ENCODE data around the gene MPV17L.
A peak's percentile ranks its signal among the peaks of the same experiment; 100 is the strongest.
"Not testable (repeated sequence)": the region's sequence is repeated elsewhere in the genome, so short reads cannot be mapped to it uniquely, and the experiment has no call there.

The MPV17L gene

DNA sequence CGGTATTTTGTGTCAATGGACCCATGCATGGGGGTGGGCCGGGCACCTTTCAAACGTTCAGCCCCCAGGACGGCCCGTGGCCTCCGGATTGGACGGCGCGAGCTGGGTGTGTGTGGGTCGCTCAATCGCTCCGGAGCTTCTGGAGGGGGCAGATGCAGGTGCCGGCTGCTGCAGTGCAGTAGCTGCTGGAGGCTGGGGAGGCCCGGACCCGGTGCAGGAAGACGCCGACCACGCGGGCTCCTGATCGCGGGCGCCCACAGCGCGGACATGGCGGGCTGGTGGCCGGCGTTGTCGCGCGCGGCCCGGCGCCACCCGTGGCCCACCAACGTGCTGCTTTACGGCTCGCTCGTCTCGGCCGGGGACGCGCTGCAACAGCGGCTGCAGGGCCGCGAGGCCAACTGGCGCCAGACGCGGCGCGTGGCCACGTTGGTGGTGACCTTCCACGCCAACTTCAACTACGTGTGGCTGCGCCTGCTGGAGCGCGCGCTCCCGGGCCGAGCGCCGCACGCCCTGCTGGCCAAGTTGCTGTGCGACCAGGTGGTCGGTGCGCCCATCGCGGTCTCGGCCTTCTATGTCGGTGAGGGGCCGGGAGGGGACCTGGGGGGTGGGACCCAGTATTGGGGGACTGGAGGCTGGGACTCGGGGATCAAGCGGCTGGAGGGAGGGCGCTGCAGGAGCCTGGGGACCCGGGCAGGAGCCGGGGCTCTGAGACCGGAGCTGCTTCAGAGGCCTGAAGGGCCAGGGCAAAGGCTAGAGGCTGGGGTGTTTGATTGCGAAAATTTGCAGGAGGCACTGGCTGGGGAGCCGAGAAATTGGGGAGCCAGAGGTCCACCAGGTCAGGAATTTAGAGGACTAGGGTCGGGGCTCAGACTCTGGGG, at the start of gene MPV17L:
MPV17L (plus strand) TSS at position 124 of the 878 bp plus-strand sequence; CDS start at position 268, 144 bp downstream.
- not testable (repeated sequence) for DNase-seq

DNA sequence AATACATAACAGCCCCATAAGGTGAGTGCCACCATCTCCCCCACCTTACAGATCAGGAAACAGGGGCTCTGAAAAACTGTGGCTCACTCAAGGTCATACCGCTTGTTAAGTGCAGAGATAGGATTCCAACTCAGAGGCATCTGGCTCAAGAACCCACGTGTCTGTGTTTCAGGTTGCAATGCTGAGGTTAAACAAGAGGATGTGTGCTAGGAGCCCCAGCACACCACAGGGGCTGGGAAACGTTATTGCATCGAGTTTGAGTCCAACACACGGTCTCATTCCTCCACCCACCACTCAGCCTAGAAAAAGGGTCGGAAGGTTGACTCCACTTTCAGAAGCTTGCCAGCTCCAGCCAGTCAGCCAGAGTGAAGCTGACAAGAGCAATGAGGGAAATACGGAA, 46.8 kb upstream of the MPV17L start:
- not testable (repeated sequence) for DNase-seq

DNA sequence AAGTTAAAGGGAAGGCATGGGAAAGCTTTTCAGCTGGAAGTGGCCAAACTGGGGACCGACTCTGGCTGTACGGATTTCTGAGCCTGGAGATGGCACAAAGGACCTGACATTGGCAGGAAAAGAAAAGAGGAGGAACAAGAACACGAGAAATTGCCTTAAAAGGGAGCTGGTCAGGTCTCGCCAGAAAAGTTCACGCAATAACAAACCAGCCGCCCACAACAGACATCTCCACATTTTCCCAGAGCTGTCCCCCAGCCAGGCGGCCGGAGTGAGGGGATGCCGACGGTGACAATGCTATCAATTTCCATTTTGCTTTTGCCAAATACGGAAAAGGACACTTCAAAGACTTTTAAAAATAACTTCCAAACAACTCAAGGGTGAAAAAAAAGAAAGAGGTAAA, 44.3 kb upstream of the MPV17L start:
- DNase-seq = not testable (repeated sequence)

DNA sequence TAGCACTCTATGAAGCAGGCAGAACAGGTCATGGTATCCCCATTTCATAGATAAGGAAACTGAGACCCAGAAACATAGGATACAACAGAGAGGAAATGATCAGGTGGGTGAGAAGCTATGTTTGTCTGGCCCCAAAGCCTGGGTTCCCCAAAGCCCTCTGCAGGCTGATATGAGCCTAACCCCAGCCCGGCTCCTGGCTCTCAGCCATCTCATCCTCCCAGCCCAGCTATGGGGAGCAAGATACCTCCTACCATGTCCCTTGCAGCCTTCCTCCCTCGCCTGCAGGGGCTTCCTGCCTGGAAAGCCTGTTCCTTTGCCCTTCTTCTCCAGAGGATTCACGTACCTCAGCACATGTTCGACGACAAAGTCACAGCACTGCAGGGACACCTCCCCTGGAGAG, 43.8 kb upstream of the MPV17L start:
- not testable (repeated sequence) for DNase-seq

DNA sequence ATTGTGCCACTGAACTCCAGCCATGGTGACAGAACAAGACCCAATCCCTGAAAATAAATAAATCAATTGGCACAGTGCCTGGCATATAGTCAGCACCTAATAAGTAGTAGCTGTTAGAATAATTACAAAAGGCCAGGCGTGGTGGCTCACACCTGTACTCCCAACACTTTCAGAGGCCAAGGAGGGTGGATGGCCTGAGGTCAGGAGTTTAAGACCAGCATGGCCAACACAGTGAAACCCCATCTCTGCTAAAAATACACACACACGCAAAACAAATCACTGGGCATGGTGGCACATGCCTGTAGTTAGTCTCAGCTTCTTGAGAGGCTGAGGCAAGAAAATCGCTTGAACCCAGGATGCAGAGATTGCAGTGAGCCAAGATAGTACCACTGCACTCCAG, 42.7 kb upstream of the MPV17L start:
- not testable (repeated sequence) for DNase-seq

DNA sequence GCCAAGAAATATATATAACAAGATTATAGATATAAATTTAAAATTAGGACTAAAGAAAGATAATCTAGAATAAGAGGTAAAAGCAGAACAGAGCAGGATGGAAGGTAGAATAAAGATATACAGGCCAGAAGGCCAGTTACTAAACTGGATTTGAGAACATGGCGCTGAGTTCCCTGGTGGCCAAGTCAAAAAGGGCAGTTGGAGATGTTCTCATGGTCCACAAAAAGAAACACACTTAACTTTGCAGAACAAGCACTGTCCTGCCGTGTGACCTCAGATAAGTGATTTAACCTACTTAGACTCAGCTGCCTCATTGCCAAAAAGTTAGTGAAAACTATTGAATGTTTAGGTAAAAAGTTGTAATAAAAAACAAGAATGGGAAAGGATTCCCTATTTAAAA, 40.7 kb upstream of the MPV17L start:
- not testable (repeated sequence) for DNase-seq

DNA sequence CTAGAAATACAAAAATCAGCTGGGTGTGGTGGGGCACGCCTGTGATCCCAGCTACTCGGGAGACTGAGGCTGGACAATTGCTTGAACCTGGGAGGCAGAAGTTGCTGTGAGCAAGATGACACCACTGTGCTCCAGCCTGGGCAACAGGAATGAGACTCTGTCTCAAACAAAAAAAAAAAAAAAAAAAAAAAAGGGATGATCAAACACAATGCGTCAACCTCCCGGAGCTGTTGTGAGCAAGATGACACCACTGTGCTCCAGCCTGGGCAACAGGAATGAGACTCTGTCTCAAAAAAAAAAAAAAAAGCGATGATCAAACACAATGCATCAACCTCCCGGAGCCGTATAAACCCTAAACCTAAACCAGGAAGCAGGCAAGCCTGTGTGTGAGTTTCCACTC, 38.1 kb upstream of the MPV17L start:
- DNase-seq = not testable (repeated sequence)

DNA sequence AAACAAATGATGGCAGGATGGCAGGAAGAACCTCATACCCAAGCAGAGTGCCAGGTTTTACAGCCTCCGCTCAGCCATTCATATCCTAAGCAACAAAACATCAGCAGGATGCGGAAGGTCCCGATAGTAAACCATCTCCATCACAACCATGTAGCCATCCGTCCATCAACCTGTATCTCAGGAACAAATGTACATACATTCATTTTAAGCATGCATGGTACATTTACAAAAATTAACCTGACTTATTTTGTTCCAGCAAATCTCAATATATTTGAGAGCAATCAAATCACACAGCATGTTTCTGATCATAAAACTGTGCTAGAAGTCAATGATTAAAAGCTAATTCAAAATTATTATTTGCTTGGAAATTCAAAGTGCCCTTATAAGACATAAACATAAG, 17.4 kb upstream of the MPV17L start, which contains the start of gene NPIPA5:
NPIPA5 (minus strand) TSS at position 101 of the 400 bp plus-strand sequence; CDS start at position 101, 0 bp downstream.
- DNase-seq = not testable (repeated sequence)

DNA sequence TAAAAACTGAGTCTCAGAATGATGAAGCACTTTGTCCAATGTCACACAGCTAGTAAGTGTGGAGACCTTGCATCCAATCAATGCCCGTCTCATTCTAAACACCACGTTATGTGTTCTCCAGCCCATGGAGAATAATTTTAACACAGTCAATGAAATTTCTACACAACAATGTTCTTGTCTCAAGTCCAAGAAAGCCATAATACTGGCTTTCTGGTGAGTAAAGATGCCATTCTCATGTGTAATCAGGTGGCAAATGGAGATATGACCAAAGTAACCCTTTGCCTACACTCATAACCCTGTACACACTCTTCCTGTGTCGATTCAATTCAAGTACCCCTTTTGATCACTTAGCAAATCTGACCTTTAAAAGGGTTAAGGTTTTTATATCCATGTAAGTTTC, 12.7 kb upstream of the MPV17L start:
- not testable (repeated sequence) for DNase-seq

DNA sequence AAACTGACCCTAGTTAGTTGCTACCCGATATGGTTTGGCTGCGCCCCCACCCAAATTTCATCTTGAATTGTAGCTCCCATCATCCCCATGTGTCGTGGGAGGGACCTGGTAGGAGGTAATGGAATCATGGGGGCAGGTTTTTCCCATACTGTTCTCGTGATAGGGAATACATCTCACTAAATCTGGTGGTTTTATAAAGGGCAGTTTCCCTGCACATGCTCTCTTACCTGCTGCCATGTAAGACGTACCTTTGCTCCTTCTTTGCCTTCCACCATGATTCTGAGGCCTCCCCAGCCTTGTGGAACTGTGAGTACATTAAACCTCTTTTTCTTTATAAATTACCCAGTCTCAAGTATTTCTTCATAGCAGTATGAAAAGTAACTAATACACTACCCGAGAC, 7.5 kb upstream of the MPV17L start:
- not testable (repeated sequence) for DNase-seq

DNA sequence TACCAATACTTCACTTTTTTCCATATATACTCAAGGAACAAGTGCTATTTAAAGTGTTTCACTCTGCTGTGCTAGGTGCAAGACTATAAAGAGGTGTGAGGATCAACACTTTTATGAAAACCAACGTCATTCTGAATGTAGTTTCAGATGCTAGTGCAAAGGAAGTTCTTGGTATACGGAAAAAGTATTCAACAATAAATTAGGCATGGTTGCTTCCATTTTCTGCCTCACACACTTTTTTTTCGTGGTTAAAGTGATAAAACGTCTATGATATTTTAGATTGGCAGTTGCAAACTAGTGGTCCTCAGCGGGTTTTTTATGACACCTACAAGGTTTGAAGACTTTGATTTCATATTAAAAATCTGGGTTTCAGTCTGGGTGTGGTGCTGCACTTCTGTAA, 5.6 kb upstream of the MPV17L start:
- not testable (repeated sequence) for DNase-seq

DNA sequence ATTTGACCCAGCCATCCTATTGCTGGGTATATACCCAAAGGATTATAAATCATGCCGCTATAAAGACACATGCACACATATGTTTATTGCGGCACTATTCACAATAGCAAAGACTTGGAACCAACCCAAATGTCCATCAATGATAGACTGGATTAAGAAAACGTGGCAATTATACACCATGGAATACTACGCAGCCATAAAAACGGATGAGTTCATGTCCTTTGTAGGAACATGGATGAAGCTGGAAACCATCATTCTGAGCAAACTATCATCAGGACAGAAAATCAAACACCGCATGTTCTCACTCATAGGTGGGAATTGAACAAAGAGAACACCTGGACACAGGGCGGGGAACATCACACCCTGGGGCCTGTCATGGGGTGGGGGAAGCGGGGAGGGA, 2.5 kb upstream of the MPV17L start:
- not testable (repeated sequence) for DNase-seq

DNA sequence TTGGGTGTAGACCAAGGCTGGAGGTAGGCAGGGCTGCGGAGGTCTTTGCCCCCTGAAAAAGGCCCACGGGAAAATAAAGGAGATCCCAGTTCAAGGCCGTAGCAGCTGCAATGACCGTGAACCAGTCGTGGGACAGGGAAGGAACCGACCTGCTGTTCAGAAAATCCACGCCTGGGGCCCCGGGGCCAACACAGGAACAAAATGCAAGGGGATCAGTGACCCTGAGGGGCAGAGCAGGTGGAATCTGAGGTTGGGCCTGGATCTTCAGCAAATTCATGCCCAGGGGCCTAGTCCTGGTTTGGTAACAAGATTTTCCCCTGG, 915 bp downstream of the MPV17L start:
- DNase-seq = not testable (repeated sequence)

DNA sequence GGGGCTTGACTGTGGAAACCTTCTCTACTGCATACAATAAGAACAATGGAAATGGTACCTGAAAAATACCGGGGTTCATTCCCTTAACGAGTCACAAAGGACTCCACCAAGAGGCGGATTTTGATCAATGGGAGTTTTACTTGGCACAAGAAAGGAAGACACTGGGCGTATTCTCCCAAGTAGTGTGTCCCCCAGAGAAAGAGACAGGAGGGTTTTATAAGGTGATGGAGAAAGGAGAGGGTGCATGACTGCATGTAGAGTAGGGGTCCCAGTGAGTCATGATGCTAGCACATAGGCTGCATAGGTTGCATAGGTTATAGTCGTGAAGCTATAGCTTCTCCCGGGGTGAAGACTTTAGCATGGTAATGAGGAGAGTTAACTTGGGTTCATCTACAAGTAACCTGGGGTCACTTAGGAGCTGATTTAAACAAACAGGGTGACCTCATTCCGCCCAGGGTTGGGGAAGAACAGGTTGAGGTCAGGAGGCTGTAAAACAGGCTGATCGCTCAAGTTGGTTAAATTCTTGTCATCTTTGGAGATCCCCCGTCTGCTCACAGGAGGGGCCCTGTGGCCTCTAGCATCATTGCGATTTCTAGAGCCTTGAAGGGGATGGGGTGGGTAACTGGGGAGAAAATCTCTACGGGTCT, 1.5 kb downstream of the MPV17L start:
- no peak for DNase-seq

DNA sequence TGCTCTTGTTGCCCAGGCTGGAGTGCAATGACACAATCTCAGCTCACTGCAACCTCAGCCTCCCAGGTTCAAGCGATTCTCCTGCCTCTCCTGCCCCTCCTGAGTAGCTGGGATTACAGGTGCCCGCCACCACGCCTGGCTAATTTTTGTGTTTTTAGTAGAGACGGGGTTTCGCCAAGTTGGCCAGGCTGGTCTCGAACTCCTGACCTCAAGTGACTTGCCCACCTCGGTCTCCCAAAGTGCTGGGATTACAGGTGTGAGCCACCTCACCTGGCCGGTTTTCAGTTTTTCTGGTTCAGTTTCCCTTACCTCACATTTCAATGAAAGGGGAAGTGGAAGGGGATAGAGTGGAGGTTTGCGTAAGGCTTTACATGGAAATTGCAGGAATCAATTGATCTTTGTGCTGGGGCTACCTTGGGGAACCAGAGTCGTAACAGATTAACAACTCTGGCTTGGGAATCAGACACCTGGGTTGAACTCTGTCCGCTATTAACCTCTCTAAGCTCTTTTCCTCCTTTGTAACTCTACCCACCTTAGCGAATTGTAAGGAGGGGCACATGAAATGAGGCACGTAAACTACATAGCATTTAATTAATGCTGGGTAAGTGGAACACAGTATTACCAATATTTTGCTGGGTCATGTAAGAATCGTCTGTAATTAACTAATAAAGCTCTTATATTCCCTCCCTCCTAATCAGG, 3.2 kb downstream of the MPV17L start:
- no peak for DNase-seq

DNA sequence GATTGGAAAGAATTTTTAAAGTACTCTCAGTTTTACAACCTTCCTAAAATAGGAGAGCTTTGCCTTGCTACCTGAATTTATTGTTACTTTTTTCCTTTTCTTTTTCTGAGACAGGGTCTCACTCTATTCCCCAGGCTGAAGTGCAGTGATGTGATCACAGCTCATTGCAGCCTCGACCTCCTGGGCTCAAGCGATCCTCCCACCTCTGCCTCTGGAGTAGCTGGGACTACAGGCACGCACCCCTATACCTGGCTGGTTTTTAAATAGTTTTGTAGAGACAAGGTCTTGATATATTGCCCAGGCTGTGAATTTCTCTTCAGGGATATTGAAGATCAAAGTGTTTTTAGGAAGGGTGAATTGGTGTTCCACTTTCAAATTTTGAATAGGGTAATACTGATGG, 3.8 kb downstream of the MPV17L start:
- no peak for DNase-seq

DNA sequence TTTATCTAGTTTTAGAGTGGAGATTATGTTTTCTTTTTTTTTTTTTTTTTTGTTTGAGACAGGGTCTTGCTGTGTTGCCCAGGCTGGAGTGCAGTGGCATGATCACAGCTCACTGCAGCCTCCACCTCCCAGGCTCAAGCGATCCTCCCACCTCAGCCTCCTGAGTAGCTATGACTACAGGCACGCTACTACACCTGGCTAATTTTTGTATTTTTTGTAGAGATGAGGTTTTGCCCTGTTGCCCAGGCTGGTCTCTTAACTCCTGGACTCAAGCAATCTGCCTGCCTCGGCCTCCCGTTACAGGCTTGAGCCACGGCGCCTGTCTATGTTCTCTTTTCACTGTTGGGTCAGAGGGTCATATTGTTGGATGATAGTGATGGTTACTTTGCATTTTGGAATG, 4.8 kb downstream of the MPV17L start:
- not testable (repeated sequence) for DNase-seq

DNA sequence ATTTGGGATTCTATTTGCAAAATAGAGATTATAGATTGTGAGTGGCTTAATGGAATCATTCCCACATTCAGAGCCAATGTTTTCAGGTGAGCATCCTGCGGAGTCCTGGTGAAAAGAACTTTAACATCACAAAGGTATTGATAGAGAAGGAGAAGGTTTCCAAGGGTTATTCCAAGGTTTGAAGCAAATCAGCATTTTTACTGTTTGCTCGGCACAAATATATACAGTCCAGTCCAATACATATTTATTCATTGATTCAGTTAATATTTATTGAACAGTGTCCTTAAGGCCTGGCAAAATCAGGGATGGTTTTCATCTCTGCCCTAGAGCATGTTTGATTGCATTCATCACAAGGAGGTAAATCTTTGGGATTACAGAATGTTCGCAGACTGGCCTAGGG, 6.4 kb downstream of the MPV17L start:
- DNase-seq = no peak

DNA sequence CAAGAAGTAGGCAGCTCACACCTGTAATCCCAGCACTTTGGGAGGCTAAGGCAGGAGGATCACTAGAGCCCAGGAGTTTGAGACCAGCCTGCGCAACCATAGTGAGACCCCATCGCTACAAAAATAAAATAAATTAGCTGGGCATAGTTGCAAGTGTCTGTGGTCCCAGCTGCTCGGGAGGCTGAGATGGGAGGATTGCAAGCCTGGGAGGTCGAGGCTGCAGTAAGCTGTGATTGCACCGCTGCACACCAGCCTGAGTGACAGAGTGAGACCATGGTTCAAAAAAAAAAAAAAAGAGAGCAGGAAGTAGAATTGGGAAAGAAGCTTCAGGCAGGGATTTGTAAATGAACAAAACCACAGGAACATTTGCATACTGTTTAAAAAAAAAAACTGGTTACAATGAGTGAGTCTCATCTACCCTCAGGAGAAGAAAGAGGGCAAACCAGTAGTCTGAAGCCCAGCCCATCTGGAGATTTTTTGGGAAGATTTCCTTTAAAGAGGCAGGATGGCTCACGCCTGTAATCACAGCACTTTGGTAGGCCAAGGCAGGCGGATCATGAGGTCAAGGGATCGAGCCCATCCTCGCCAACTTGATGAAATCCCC, 7.9 kb downstream of the MPV17L start:
- DNase-seq = no peak

DNA sequence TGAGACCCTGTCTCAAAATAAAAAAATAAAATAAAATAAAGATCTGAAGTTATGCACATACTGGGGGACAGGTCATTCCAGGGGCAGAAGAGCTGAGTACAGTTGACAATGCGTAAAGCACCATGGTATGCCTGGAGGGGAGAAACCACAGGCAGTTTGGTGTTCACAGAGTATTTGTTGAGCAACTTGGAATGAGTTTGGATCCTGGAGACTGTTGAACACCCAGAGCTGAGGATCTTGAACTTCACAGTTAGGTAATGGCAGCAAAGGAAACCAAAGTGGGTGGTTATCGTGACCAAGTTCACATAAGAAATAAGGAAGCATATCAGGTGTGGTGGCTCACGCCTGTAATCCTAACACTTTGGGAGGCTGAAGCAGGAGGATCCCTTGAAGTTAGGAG, 8.5 kb downstream of the MPV17L start:
- DNase-seq = not testable (repeated sequence)

DNA sequence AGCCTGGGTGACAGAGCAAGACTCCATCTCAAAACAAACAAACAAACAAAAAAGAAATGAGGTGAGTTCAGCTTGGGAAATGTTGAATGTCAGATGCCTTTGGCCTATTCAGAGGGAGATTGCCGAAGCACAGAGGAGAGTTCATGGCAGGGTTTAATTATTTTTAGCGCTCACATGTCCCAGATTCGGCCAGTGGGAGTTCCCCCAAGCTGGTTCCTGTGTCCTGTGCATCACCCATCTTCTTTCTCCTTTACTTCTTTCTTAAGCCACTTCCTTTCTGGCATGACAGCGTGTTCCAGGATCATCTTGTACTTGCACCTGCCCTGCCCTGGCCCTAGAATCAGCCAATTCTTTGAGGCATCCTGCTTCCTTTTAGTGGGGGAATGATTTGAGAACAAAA, 9.2 kb downstream of the MPV17L start:
- peak; percentile 40 for DNase-seq

DNA sequence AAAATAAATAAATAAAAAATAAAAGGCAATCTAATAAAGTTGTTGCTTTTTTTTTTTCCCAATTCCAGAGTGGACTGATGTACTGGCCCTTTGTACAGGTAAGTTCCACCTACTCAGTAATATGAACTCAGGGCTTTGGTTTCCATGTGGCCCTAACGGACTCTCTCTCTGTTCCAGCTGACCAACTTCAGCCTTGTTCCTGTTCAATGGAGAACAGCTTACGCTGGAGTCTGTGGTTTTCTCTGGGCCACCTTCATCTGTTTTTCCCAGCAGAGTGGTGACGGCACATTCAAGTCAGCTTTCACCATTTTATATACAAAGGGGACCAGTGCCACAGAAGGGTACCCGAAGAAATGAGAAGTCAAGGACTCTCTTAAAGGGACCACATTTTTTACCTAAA, 12.2 kb downstream of the MPV17L start:
- not testable (repeated sequence) for DNase-seq

DNA sequence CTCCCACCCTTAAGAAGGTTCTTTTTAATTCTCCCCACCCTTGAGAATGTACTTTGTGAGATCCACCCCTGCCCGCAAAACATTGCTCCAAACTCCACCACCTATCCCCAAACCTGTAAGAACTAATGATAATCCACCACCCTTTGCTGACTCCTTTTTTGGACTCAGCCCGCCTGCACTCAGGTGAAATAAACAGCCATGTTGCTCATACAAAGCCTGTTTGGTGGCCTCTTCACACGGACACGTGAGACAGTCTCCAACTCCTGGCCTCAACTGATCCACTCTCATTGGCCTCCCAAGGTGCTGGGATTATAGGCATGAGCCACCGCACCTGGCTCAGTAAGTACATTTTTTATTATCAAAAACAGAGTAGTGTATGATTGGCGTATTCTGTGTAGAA, 13.9 kb downstream of the MPV17L start:
- DNase-seq = not testable (repeated sequence)
